Natural killer cell (primary cell): ENCODE data around the gene CLDN5. TPM values are rescaled to one million over a fixed set of nuclear protein-coding genes. Genes with fewer than 3 reads are reported as not detected.

Source experiments
- ATAC-seq, 3 donors: fragments of 150-1000 bp in 2 of 3; fragments of 200-7000 bp in 1 of 3; cut with Tn5 transposase; 1 replicate in 1 of 3; 2 replicates in 2 of 3; pipeline ENCODE4 v1.10.0; 2021; ENCODE audit warnings: mild to moderate bottlenecking in 2 of 3, moderate library complexity in 2 of 3
- DNase-seq, 2 donors: peaks; one replicate each; pipeline versions ENCODE4 v3.0.0 to v3.0.0-alpha.2; 2013 to 2021; ENCODE audit warnings: mixed read lengths in 1 of 2
- H3K27ac ChIP-seq: one replicate; pipeline ENCODE4 v1.5.1; 2013; ENCODE audit warnings: mild to moderate bottlenecking, low read length
- H3K27me3 ChIP-seq: one replicate; pipeline ENCODE4 v1.6.1; 2013; ENCODE audit warnings: low read length; ENCODE audit not compliant: control insufficient read depth, insufficient read depth
- H3K36me3 ChIP-seq: one replicate; pipeline ENCODE4 v1.6.1; 2013; ENCODE audit warnings: low read length; ENCODE audit not compliant: control insufficient read depth, insufficient read depth
- H3K4me1 ChIP-seq: one replicate; pipeline ENCODE4 v1.6.1; 2013; ENCODE audit warnings: low read length; ENCODE audit not compliant: control insufficient read depth, insufficient read depth
- H3K4me3 ChIP-seq: one replicate; pipeline ENCODE4 v1.5.1; 2013; ENCODE audit warnings: low read length
- H3K9me3 ChIP-seq: one replicate; pipeline ENCODE4 v1.6.1; 2013; ENCODE audit warnings: low read length; ENCODE audit not compliant: control insufficient read depth, insufficient read depth
- H3K27ac Mint-ChIP-seq, 2 donors: one replicate each; pipeline ENCODE4 v1.8.0; 2022; ENCODE audit warnings: mild to moderate bottlenecking in 2 of 2, mixed read lengths in 2 of 2, moderate library complexity in 1 of 2
- H3K27me3 Mint-ChIP-seq, 2 donors: one replicate each; pipeline ENCODE4 v1.8.0; 2022; ENCODE audit warnings: low read depth in 2 of 2, mixed read lengths in 2 of 2
- H3K36me3 Mint-ChIP-seq: one replicate; pipeline ENCODE4 v1.8.0; 2022; ENCODE audit warnings: mixed read lengths
- H3K4me1 Mint-ChIP-seq, 2 donors: one replicate each; pipeline ENCODE4 v1.8.0; 2022; ENCODE audit warnings: mixed read lengths in 2 of 2
- H3K4me3 Mint-ChIP-seq: one replicate; pipeline ENCODE4 v1.8.0; 2022; ENCODE audit warnings: mild to moderate bottlenecking, moderate library complexity, mixed read lengths
- H3K9me3 Mint-ChIP-seq, 2 donors: one replicate each; pipeline ENCODE4 v1.8.0; 2022; ENCODE audit warnings: mixed read lengths in 2 of 2
- WGBS: methylation state at CpG from one replicate; pipeline ENCODE4 v1.1.7; 2013; ENCODE audit warnings: missing lambda C conversion rate; ENCODE audit not compliant: insufficient coverage; 5-methylcytosine and 5-hydroxymethylcytosine counted together
- intact Hi-C: fragments of 100-400 bp; cut with micrococcal nuclease; formaldehyde crosslinking; loops from one replicate; pipeline ENCODE4 v1.14.2; 2022
- total RNA-seq, 4 donors: library from RNA; stranded (reverse); fragments of 120-200 nt in 1 of 4; gene quantifications; one replicate each; pipeline versions ENCODE4 v1.2.3 to v1.2.4, GENCODE V29; 2013 to 2022
- TF ChIP-seq, protein P1 (sequence below): fragments of 200-600 bp; IDR thresholded peaks from one replicate; pipeline ENCODE4 v1.8.0; 2022; ENCODE audit warnings: antibody characterized with exemption

Gene CLDN5
- total RNA-seq, 3 donors from 2014 or later (not counting 1 experiment from before 2014, with no cell fraction given), result 1.3 to 1.7 TPM; not detected in 1

DNA sequence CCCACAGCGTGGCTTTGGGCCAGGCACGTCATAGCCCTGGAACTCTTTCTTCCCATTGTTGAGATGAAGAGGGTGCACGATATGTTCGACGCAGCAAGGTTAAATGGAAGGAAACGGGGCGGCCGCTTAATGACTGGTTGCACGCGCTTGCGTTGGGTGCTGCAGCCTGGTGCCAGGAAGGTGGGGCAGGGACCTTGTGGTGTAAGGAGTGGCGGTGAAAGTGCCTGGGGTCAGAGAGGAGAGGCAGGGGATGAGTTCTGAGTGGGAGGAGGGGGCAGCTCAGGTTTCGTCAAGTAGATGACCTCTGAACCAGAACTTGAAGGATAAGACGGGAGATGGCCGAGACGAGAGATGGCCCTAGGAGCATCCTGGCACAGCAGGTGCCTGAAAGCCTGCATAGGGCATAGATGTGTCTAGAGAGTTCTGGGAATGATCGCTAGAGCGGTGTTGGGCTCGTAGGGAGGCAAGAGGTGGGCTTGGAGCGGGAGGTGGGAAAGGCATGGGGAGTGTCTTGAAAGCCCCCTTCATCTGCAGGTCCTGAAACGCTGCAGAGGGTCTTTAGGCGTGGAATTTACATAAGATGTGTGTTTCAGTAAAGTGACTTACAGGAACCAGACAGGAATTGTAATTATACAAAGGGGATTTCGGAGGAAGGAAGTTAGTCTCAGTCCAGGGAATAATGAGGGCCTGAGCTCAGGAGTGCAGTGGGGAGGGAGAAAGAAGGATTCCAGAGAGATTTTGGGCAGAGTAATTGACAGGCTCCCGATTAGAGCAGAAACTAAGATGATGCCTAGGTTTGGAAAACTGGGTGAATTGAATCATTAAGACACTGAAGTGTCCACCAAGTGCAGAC lies 43.2 kb upstream of the CLDN5 start:
- H3K4me1 ChIP-seq, result no peaks in the 10 kb centered on the region
- WGBS, result 92% methylated on average over 24 of the region's 24 CpGs
- DNase-seq (no peak), ATAC-seq (no peak)
- H3K4me3 Mint-ChIP-seq, result no peak overlapping the region
- intact Hi-C loops, result no loop called here
- no peak overlapping the region for H3K27ac ChIP-seq
- no peaks in the 10 kb centered on the region for H3K4me1 Mint-ChIP-seq
- no peaks in the 10 kb centered on the region for H3K36me3 ChIP-seq
- H3K27ac Mint-ChIP-seq, result no peak overlapping the region
- H3K27me3 Mint-ChIP-seq, result peaks cover 0 to 2% of the 10 kb centered on the region in 2 donors
- no peaks in the 10 kb centered on the region for H3K36me3 Mint-ChIP-seq
- H3K9me3 ChIP-seq, result no peaks in the 10 kb centered on the region
- H3K9me3 Mint-ChIP-seq, result no peaks in the 10 kb centered on the region
- H3K27me3 ChIP-seq, result no peaks in the 10 kb centered on the region
- TF ChIP-seq, protein P1, sequence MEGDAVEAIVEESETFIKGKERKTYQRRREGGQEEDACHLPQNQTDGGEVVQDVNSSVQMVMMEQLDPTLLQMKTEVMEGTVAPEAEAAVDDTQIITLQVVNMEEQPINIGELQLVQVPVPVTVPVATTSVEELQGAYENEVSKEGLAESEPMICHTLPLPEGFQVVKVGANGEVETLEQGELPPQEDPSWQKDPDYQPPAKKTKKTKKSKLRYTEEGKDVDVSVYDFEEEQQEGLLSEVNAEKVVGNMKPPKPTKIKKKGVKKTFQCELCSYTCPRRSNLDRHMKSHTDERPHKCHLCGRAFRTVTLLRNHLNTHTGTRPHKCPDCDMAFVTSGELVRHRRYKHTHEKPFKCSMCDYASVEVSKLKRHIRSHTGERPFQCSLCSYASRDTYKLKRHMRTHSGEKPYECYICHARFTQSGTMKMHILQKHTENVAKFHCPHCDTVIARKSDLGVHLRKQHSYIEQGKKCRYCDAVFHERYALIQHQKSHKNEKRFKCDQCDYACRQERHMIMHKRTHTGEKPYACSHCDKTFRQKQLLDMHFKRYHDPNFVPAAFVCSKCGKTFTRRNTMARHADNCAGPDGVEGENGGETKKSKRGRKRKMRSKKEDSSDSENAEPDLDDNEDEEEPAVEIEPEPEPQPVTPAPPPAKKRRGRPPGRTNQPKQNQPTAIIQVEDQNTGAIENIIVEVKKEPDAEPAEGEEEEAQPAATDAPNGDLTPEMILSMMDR, result no peak
- no peak overlapping the region for H3K4me3 ChIP-seq

GRCh38 chr22:19566279-19567156 lies 42.3 kb upstream of the CLDN5 start:
- Histone ChIP-seq H3K4me3 (no peak overlapping the region), H3K4me1 (no peaks in the 10 kb centered on the region), H3K27me3 (no peaks in the 10 kb centered on the region), H3K27ac (no peak overlapping the region), H3K9me3 (no peaks in the 10 kb centered on the region), H3K36me3 (no peaks in the 10 kb centered on the region)
- no peaks in the 10 kb centered on the region for H3K4me1 Mint-ChIP-seq
- H3K27me3 Mint-ChIP-seq, result peaks cover 0 to 2% of the 10 kb centered on the region in 2 donors
- no peak overlapping the region for H3K4me3 Mint-ChIP-seq
- 94% methylated on average over 52 of the region's 52 CpGs for WGBS
- H3K9me3 Mint-ChIP-seq, result no peaks in the 10 kb centered on the region
- intact Hi-C loops, result no loop called here
- DNase-seq (no peak), ATAC-seq (no peak)
- H3K27ac Mint-ChIP-seq, result no peak overlapping the region
- TF ChIP-seq, protein P1, result no peak
- no peaks in the 10 kb centered on the region for H3K36me3 Mint-ChIP-seq

DNA sequence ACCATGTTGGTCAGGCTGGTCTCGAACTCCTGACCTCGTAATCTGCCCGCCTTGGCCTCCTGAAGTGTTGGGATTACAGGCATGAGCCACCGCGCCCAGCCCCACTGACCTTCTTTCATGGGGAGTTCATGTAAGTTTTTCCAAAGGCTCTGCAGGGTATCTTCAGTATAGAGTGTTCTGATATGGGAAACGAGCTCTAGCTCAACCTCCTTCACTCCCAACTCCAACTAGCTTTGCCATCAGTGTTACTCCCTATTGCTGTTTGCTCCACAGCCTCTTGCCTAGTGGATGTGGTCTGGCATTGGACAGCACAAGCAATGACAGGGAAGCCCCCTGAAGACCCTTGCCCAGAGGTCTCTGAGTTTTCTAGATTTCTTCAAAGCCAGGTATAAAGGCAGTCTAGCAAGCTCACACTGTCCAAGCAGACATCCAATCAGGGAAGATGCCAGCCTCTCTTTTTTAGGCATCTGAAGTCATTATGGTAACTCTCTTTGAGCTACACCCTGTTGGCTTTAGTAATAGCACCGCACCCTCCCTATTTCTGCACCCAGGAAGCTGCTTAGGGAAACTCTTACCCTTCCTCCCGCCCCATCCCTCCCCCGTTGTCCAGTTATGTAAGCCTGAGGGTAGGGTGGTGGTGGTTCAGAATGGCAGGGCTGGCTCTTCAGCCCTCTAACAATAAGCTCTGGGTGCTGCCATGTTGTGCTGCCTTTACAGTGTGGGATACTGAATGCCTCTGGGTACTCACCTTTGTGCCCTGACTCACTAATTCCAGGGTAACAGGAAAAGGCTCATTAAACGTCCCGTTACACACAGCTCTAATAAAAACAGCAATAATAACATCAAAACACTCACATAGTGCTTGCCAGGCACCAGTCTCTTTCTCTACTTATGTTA lies 41.4 kb upstream of the CLDN5 start:
- no peak for DNase-seq
- 90% methylated on average over 8 of the region's 11 CpGs for WGBS
- no peak for ATAC-seq
- Histone ChIP-seq H3K27me3 (no peaks in the 10 kb centered on the region), H3K4me1 (no peaks in the 10 kb centered on the region), H3K36me3 (no peaks in the 10 kb centered on the region), H3K4me3 (no peak overlapping the region), H3K9me3 (no peaks in the 10 kb centered on the region), H3K27ac (no peak overlapping the region)
- no peak overlapping the region for H3K4me3 Mint-ChIP-seq
- H3K36me3 Mint-ChIP-seq, result no peaks in the 10 kb centered on the region
- no peaks in the 10 kb centered on the region for H3K4me1 Mint-ChIP-seq
- H3K9me3 Mint-ChIP-seq, result no peaks in the 10 kb centered on the region
- peaks cover 0 to 5% of the 10 kb centered on the region in 2 donors for H3K27me3 Mint-ChIP-seq
- intact Hi-C loops, result no loop called here
- H3K27ac Mint-ChIP-seq, result no peak overlapping the region
- TF ChIP-seq, protein P1, result no peak
